22Rv1 (cell line): ENCODE measurements around the gene ANXA4.

Experiments used
- H3K27ac ChIP-seq: fragments of 450-650 bp; 2 replicates; pipeline ENCODE4 v1.5.1; 2017
- CTCF ChIP-seq: fragments of 450-650 bp; IDR thresholded peaks from 2 replicates; pipeline ENCODE4 v1.5.1; 2017; ENCODE audit warnings: mild to moderate bottlenecking
- ZFX ChIP-seq: fragments of 450-650 bp; IDR thresholded peaks from 2 replicates; pipeline ENCODE4 v1.6.1; 2017; ENCODE audit warnings: antibody characterized with exemption, borderline replicate concordance

The ANXA4 gene

GRCh38 chr2:69784228-69784627 lies 42.3 kb downstream of the ANXA4 start:
- TF ChIP-seq CTCF: no peak
- H3K27ac ChIP-seq: no peak overlapping the region

- no peak overlapping the region for H3K27ac ChIP-seq
- no peak for TF ChIP-seq ZFX
- TF ChIP-seq CTCF: no peak
Measured at GRCh38 chr2:69785358-69785757, 43.4 kb downstream of the ANXA4 start.

- H3K27ac ChIP-seq: no peak overlapping the region
- no peak for TF ChIP-seq ZFX
- TF ChIP-seq CTCF: no peak
Measured at GRCh38 chr2:69786052-69786560, 44.2 kb downstream of the ANXA4 start.

GRCh38 chr2:69789175-69789721 lies 47.3 kb downstream of the ANXA4 start:
- H3K27ac ChIP-seq: no peak overlapping the region
- no peak for TF ChIP-seq CTCF
- TF ChIP-seq ZFX: no peak

- no peak for TF ChIP-seq CTCF
- TF ChIP-seq ZFX: no peak
- no peak overlapping the region for H3K27ac ChIP-seq
Measured at GRCh38 chr2:69789772-69790600, 48.1 kb downstream of the ANXA4 start.

GRCh38 chr2:69790601-69790959 lies 48.6 kb downstream of the ANXA4 start:
- no peak overlapping the region for H3K27ac ChIP-seq
- TF ChIP-seq ZFX (no peak), CTCF (no peak)

- no peak overlapping the region for H3K27ac ChIP-seq
- TF ChIP-seq CTCF (no peak), ZFX (no peak)
Measured at GRCh38 chr2:69791045-69791444, 49.1 kb downstream of the ANXA4 start.
